ENCODE data around the gene FICD. TPM values are rescaled to one million over a fixed set of nuclear protein-coding genes. Genes with fewer than 3 reads are reported as not detected.

FICD gene
- total and polyA plus RNA-seq, 2 donors (not counting 1 experiment from before 2014, with no cell fraction given) = 1.2 to 9.1 TPM

- Mint-ChIP-seq H3K27ac (peak overlapping the region; percentile 100), H3K4me3 (peak overlapping the region; percentile 100), H3K4me1 (peaks cover 70% of the 10 kb centered on the region), H3K9me3 (ENCODE audit: insufficient read depth) (no peaks in the 10 kb centered on the region), H3K27me3 (no peaks in the 10 kb centered on the region)
- peak overlapping the region; percentile 92 to 97 for H3K27ac ChIP-seq (ENCODE audit: low read length in 2 of 2)
- DNase-seq = no peak
- H4K20me1 ChIP-seq (ENCODE audit: control insufficient read depth, insufficient read depth, low read length, poor library complexity, severe bottlenecking) = peaks cover 34% of the 10 kb centered on the region
- peak overlapping the region; percentile 84 to 99 (median 98) for H3K4me3 ChIP-seq (ENCODE audit: control extremely low read depth in 1 of 5, extremely low read depth in 1 of 5, insufficient read depth in 1 of 5, low read depth in 2 of 5, low read length in 4 of 5)
- peak overlapping the region; percentile 89 for H3K9ac ChIP-seq (ENCODE audit: low read length)
- intact Hi-C loops (cut with micrococcal nuclease) = loop anchor here (1.0 to 5.0 kb wide), 6 partner anchors 47 to 1150 kb away; partner anchors contain the start of genes ALKBH2, FAM222A, FICD and PWP1
- ChIA-PET POLR2A (interaction anchor here (0.9 to 3.2 kb wide), 6 partner anchors 11 to 103 kb away, joined by 3 to 51 read pairs (median 5); partner anchors contain the start of gene SELPLG), CTCF (interaction anchor here (0.6 to 19.8 kb wide), 15 partner anchors 8 to 493 kb away, joined by 3 to 424 read pairs (median 4); partner anchors contain the start of gene SELPLG)
- H3K27me3 ChIP-seq (replicated peaks in 1 of 4; ENCODE audit: control extremely low read depth in 1 of 4, control insufficient read depth in 3 of 4, insufficient read depth in 4 of 4, low read length in 3 of 4) = no peaks in the 10 kb centered on the region
- H3K36me3 ChIP-seq (replicated peaks in 1 of 2; ENCODE audit: control extremely low read depth in 1 of 2, control insufficient read depth in 1 of 2, extremely low read depth in 1 of 2, insufficient read depth in 2 of 2, low read length in 1 of 2) = peaks cover 15 to 37% of the 10 kb centered on the region in 2 experiments
- H3K4me1 ChIP-seq (ENCODE audit: control insufficient read depth in 2 of 2, insufficient read depth in 2 of 2, low read length in 2 of 2) = peaks cover 47 to 55% of the 10 kb centered on the region in 2 donors
- TF ChIP-seq EZH2 (IDR thresholded peaks at IDR 0.05; ENCODE audit: borderline replicate concordance, insufficient read depth, low read depth, low read length, poor library complexity, severe bottlenecking) = no peak
- no peak for TF ChIP-seq CTCF (IDR thresholded peaks at IDR 0.05)
- peak overlapping the region; percentile 94 for H3K4me2 ChIP-seq (replicated peaks; ENCODE audit: low read depth, low read length, poor library complexity, severe bottlenecking)
- H3K9me3 ChIP-seq (ENCODE audit: control extremely low read depth in 1 of 3, control insufficient read depth in 2 of 3, insufficient read depth in 1 of 3, low read length in 2 of 3) = no peaks in the 10 kb centered on the region
- peak overlapping the region; percentile 95 for H2AFZ ChIP-seq (ENCODE audit: insufficient read depth, low read depth, low read length, poor library complexity, severe bottlenecking)
- peaks cover 65% of the 10 kb centered on the region for H3K79me2 ChIP-seq (ENCODE audit: control insufficient read depth, insufficient read depth, low read length)
- under 1% methylated on average over 18 of the region's 20 CpGs for WGBS (ENCODE audit: insufficient coverage)
- ATAC-seq (ENCODE audit: low read depth) = peak; percentile 1
Measured at GRCh38 chr12:108561852-108562347, 46.8 kb downstream of the FICD start.
